Activated CD4-positive, alpha-beta T cell treated with anti-CD3 and anti-CD28 coated beads for 24 hours (primary cell): ENCODE measurements around the gene DIP2C.
"Not testable (repeated sequence)": the region's sequence is repeated elsewhere in the genome, so short reads cannot be mapped to it uniquely, and the experiment has no call there.

Source experiments
- DNase-seq, 2 donors: peaks; one replicate each; pipeline ENCODE4 v3.0.0-alpha.2; 2020; ENCODE audit warnings: low read depth in 2 of 2

The DIP2C gene

GRCh38 chr10:278707-279106 is 410.8 kb downstream of the DIP2C start:
- no peak for DNase-seq

- no peak for DNase-seq
Measured at GRCh38 chr10:277963-278362, 411.5 kb downstream of the DIP2C start.

GRCh38 chr10:275680-276079 is 413.8 kb downstream of the DIP2C start:
- no peak for DNase-seq

GRCh38 chr10:274866-275265 is 414.6 kb downstream of the DIP2C start:
- DNase-seq, result no peak

GRCh38 chr10:273088-273487 is 416.4 kb downstream of the DIP2C start:
- no peak for DNase-seq

GRCh38 chr10:271722-272121 is 417.7 kb downstream of the DIP2C start:
- no peak for DNase-seq

- DNase-seq, result no peak
Measured at GRCh38 chr10:271201-271600, 418.3 kb downstream of the DIP2C start.

GRCh38 chr10:269440-270074 is 419.9 kb downstream of the DIP2C start:
- no peak for DNase-seq

- no peak for DNase-seq
Measured at GRCh38 chr10:267705-268104, 421.8 kb downstream of the DIP2C start.

- no peak for DNase-seq
Measured at GRCh38 chr10:266974-267425, 422.5 kb downstream of the DIP2C start.

GRCh38 chr10:265816-266588 is 423.5 kb downstream of the DIP2C start:
- not testable (repeated sequence) for DNase-seq

- not testable (repeated sequence) for DNase-seq
Measured at GRCh38 chr10:265074-265440, 424.4 kb downstream of the DIP2C start.

GRCh38 chr10:264160-265073 is 425.1 kb downstream of the DIP2C start:
- DNase-seq, result not testable (repeated sequence)

GRCh38 chr10:260819-261429 is 428.5 kb downstream of the DIP2C start:
- DNase-seq, result no peak

- DNase-seq, result no peak
Measured at GRCh38 chr10:251982-252582, 437.4 kb downstream of the DIP2C start.

- no peak for DNase-seq
Measured at GRCh38 chr10:248307-248706, 441.2 kb downstream of the DIP2C start.

GRCh38 chr10:247480-247879 is 442.0 kb downstream of the DIP2C start:
- no peak for DNase-seq

- no peak for DNase-seq
Measured at GRCh38 chr10:246431-246830, 443.0 kb downstream of the DIP2C start.

- no peak for DNase-seq
Measured at GRCh38 chr10:244227-244626, 445.2 kb downstream of the DIP2C start.

GRCh38 chr10:241966-242643 is 447.4 kb downstream of the DIP2C start:
- DNase-seq, result no peak

GRCh38 chr10:241451-241850 is 448.0 kb downstream of the DIP2C start:
- no peak for DNase-seq
